ENCODE data around the gene DBP. TPM values are rescaled to one million over a fixed set of nuclear protein-coding genes. Genes with fewer than 3 reads are reported as not detected.
A peak's percentile ranks its signal among the peaks of the same experiment; 100 is the strongest.
"Not testable (repeated sequence)": the region's sequence is repeated elsewhere in the genome, so short reads cannot be mapped to it uniquely, and the experiment has no call there.

DBP gene
- polyA plus RNA-seq, 5 donors = 6.3 to 14.0 (median 10.5) TPM

DNA sequence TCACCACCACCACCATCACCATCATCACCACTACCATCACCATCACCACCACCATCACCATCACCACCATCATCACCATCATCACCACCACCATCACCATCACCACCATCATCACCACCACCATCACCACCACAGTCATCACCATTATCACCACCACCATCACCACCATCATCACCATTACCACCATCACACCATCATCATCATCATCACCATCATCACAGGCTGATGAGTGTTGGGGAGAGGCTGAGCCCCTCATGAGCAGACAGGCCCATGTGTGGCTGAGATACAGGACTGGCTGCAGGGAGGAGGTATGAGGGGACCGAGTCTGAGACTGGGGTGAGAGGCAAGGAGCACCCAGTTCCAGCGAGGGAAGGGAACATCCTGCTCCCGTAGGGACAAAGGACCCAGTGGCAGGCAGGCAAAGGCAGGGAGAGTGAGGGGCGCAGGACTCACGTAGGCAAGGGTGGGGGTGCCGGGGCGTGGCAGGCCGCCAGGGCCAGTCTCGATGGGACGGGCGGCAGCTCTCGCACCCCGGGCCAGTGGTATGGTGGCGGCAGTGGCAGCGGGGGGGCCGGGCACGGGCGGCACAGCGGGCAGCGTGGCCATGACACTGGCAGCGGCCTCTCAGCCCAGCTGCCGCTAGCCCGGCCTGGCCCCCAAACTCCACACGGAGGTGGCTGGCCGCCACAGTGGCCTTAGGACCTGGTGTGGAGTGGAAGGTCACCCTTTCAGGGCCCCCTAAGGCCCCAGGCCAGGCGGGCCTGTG lies 32.9 kb upstream of the DBP start:
- no peak for DNase-seq

GRCh38 chr19:48668761-48669160 lies 31.6 kb upstream of the DBP start:
- DNase-seq = no peak

DNA sequence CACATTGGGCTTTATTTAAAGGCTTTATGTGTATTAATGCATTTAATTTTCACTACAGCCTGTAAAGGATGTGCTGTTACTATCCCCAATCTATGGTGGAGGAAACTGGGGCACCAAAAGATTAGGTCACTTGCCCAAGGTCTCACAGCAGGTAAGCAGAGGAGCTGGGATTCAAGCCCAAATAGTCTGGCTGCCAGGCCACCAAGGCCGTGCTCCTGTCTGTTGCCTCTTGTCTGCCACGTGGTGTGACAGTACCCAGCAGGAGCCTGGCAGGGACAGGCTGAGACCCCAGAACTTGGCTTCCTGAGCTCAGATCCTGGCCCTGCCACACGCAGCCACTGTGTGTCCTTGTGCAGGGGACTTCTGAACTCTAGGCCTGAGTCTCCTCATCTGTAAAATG lies 31.2 kb upstream of the DBP start:
- DNase-seq = no peak

DNA sequence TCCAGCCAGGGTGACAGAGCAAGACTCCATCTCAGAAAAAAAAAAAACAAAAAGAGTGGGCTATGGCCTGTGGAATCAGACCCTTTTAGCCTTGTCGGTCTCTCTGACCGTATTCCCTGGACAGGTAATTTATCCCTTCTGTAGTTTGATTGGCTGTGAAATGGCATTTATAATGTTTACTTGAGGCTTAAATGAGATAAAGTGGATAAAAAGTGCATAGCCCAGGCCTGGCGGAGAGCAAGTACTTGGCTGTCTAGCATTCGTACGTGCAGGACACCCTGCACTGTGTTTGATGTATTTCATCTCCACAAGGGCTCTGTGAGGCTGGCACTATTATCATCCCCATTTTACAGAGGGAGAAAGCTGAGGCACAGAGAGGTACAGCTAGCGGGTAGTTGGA lies 28.6 kb upstream of the DBP start:
- DNase-seq = no peak

- DNase-seq = no peak
Measured at GRCh38 chr19:48664476-48664875, 27.3 kb upstream of the DBP start.

GRCh38 chr19:48663667-48664066 lies 26.5 kb upstream of the DBP start:
- DNase-seq = no peak

DNA sequence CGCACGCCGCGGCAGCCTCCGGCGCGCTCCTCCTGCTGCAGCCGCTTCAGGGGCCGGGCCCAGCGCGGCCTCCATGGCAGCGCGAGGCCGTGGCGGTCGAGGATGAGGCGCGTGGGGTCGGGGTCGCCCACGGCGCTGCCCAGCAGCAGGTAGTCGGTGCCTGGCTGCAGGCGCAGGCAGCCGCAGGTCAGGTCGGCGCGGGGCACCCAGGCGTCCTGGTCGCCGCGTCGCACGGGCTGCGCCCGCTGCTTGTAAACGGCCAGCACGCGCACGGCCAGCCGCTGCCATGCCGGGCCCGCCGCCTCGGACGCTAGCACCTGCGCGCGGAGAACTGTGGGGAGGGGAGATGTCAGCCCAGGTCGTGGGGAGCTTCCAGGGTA lies 24.5 kb upstream of the DBP start:
- DNase-seq = no peak

DNA sequence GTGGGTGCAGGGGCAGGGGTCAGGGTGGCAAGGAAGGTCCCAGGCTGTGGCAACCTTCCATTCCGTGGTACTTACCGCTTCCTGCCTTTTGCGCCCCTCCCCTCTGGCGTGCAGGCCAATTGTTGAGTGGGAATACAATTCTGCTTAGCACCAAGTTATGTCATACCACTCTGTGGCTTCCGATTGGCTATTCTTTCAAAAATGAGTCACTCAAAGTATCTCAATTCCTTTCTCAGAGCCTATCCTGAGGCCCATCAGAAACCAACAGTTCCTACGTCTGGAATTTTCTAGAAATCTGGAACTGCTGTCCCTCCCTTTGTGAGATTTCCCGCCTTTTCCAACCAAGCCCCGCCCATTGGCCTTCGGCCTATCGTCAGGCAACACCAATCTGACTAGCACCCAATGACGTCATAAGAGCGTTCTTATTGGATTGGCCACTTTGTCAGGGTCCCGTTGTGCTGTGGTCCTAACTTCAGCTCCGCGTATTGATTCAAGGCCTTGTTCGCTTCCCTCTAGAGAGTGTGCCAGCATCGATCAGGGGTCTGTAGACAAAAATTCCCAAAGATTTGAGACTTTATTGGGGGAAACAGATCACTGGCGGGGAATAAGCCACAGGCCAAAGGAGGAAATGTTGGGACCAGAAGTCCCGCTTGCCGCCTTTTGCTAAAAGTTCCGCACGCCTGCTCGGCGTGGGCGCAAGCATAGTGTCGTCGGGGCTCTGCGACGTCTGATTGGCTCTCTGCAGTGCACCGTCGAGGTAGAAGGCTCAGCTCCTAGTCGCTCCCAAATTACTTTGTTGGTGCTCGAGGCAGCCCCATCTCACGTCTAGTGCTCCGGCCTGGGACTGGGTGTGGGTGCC lies 23.9 kb upstream of the DBP start:
- DNase-seq = peak; percentile 81 to 82

DNA sequence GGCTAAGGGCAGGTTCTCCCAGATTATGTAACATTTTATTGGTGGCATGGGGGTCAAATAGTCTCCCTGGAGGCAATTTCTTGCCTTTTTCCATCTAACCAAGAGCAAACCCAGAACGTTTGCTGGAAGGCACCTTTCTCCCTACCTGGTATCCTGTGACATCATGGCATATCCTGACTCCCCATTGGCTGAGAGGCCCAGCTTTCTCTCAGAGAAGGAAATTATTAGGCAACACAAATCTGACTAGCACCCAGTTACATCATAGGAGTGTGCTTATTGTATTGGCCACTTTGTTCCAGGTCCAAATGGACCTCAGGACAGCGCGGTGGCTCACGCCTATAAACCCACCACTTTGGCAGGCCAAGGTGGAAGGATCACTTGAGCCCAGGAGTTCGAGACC lies 22.6 kb upstream of the DBP start:
- no peak for DNase-seq

DNA sequence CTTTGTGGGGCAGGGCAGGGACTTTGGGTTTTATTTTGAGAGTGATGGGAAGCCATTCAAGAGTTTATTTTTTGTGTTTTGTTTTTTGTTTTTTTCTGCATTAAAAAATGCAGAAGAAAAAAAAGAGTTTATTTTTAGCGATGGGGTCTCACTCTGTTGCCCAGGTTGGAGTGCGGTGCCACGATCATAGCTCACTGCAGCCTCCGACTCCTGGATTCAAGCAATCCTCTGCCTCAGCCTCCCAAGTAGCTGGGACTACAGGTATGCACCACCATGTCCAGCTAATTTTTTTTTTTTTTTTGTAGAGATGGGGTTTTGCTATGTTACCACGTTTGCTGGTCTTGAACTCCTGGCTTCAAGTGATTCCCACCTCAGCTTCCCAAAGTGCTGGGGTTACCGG lies 21.3 kb upstream of the DBP start:
- no peak for DNase-seq

DNA sequence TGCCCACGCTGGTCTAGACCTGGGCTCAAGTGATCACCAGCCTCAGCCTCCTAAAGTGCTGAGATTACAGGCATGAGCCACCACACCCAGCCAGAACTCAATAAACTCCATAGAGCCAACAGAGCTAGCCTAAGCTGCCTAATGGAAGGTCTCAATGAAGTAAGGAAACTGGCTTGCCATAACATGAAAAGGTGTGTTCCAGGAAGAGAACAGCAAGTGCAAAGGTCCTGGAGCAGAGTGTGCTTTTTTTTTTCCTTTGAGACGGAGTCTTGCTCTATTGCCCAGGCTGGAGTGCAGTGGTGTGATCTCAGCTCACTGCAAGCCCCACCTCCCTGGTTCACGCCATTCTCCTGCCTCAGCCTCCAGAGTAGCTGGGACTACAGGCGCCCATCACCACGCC lies 20.6 kb upstream of the DBP start:
- not testable (repeated sequence) for DNase-seq

DNA sequence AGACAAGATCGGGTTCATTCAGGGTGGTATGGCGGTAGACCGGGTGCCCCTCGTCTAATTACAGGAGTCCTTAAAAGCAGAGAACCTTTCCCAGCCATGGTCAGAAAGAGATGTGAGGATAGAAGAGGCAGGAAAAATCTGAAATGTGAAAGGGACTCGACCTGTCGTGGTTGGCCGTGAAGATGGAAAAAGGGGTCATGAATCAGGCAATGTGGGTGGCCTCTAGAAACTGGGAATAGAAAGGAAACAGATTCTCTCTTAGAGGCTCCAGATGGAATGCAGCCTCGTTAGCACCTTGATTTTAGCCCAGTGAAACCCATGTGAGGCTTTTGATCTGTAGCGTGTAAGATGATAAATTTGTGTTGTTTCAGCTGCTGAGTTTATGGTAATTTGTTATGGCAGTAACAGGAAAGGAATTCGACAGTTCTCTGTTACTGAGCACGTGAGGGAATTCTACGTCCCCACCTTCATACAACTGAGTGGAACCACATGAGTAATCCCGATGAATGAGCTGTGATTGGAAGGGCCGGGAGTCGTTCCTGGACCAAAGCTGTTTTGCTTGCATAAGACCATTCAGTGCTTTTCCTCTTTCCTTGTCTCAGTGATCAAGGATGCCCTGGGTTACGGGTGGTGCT lies 19.8 kb upstream of the DBP start:
- no peak for DNase-seq

GRCh38 chr19:48654299-48655059 lies 17.3 kb upstream of the DBP start:
- no peak for DNase-seq

DNA sequence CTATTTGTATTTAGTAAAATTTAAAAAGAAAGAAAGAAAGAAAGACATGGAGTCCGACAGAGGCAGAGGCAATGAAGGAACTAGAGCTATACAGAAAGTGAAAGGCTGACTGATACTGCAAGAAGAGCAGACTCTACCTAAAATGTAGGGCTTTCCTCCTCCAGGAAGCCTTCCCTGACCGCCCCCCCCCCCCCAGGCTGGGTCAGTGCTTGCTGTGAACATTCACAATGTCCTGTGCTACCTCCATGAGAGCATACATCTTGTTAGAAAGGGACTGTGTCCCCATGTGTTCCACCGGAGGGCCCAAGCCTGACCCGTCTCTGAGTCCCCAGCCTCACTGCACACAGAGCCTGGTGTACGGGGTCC lies 14.5 kb upstream of the DBP start:
- no peak for DNase-seq

DNA sequence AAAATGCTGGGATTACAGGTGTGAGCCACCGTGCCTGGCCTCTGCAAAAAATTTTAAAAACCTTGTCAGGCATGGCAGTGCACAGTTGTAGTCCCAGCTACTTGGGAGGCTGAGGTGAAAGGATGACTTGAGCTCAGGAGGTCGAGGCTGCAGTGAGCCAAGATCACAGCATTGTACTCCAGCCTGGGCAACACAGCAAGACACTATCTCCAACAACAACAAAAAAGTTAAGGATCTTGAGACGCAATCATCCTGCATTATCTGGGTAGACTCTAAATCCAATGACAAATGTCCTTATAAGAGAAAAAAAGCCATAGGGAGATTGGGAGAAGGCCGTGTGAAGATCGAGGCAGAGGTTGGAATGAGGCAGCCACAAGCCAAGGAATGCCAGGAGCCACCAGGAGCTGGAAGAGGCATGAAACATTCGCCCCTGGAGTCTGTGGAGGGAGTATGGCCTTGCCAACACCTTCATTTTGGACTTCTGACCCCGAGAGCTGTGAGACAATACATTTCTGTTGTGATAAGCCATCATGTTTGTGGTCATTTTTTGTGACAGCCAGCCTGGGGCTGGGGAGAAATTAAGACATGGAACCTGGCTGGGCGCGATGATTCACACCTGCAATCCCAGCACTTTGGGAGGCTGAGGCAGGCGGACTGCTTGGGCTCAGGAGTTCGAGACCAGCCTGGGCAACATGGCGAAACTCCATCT lies 13.9 kb upstream of the DBP start:
- DNase-seq = no peak

DNA sequence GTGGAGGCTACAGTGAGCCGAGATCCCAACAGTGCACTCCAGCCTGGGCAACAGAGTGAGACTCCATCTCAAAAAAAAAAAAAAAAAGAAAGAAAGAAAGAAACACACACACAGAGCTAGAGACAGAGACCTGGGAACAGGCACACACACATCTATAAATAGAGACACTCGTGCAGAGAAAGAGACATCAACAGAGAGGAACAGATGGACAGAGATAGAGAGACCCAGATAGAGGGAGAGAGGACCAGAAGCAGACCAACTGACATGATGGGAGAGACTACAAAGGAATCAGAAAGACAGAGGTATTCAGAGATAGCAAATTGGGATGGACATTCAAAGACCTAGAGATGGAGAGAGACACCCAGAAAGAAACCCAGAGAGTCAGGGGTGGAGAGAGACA lies 11.0 kb upstream of the DBP start:
- no peak for DNase-seq

- no peak for DNase-seq
Measured at GRCh38 chr19:48646722-48647216, 9.6 kb upstream of the DBP start.

DNA sequence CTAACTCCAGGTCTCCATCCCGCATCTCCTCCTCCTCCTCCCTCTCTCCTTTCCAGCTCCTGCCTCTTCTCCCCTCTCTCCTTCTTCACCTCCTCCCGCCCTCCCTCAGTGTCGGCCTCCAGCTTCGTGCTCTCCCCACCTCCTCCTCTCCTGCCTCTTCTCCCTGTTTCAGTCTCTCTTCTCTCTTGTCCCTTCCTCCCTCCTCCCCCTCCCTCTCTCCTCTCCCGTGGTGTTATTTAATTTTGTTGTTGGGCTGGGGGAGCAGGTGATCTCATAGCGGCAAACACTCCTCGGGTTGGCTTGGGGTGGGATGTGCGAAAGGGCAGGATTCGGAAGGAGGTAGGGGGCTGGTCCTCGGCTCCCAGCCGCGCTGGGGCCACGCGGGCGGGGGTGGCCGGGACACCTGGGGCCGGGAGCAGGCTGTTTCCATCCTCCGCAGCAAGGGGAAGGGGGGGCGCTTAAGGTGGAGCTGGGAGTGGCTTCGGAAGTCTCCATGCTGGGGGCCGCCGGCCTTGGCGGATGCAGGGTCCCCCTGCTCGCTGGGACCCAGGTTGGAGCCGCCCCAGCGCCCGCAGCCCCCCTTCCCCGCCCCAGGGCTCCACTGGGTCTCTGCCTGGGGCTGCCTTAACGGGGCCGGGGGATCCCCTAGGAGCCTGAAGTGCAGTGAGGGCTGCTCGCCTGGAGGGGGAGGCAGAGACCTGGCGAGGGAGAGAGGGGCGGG lies 9.0 kb upstream of the DBP start, which contains the start of gene CA11:
Gene CA11 (minus strand): TSS at position 187 of the 721 bp plus-strand sequence. CDS start 555 bp downstream, outside the sequence.
- peak; percentile 83 to 86 for DNase-seq

GRCh38 chr19:48645620-48646000 lies 8.4 kb upstream of the DBP start:
- DNase-seq = no peak

GRCh38 chr19:48644839-48645619 lies 7.8 kb upstream of the DBP start:
- peak; percentile 57 to 64 for DNase-seq
